ENCODE data around the gene ZNF140. TPM values are rescaled to one million over a fixed set of nuclear protein-coding genes. Genes with fewer than 3 reads are reported as not detected.

The ZNF140 gene
- total RNA-seq, 1 donor from 2014 or later, result 26.9 TPM

DNA sequence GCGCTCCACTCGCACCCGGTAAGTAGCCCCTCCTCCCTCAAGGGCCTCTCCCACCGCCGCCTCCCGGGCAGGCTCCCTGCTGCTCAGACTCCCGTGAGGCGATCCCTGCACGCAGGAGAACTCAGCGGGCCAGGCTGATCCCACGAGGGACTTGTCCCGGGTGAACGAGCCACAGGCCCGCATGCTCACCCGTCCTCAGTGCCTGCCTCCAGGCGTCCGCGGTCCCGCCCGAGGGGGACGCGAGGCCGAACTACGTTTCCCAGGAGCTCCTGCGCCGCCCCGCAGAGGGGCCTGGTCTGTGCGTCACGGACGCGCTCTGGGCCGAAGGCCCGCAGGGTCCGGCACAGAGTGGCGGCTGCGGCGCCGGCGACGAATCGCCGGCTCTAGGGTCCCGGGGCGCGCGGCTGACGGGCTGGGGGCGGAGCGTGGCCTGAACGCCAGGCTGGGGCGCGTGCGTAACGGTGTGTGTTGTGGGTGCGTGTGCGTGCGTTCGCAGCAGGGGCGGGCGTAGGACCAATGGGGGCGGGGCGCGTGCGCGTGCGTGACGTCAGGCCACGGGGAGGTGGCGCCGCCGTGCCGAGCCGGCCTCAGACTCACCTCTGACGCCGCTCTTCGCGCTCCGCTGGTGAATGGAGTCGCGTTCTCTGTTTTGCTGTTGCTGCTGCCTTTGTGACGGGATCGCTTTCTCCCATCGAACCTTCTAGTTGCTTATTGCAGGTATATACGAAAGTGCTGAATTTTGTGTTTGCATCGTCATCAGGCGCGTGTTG lies 49.5 kb downstream of the ZNF140 start, which contains the start of the genes ZNF10 and ZNF891:
Gene ZNF10, plus strand, starts transcription at position 590 of the 770 bp plus-strand sequence. CDS start 13,866 bp downstream, outside the sequence.
Gene ZNF891, minus strand, starts transcription at position 237 of the 770 bp plus-strand sequence. CDS start 8,356 bp downstream, outside the sequence.
- DNase-seq (ENCODE audit: low spot score), result peak; percentile 97

DNA sequence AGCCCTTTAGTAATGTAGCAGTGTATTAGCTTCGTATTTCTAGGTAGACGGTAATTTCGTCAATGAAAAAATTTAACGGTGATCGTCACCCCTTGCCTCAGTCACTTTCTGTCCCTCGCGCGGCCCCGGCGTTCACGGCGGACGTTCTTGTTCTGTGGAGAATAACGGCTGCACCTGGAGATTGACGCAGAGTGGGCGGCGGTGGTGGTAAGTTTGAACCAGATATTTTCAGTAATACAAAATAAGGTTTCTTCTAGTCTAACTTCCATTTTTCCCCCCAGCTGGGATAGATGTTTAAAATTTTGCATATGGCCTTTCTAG lies 50.0 kb downstream of the ZNF140 start:
- no peak for DNase-seq (ENCODE audit: low spot score)

DNA sequence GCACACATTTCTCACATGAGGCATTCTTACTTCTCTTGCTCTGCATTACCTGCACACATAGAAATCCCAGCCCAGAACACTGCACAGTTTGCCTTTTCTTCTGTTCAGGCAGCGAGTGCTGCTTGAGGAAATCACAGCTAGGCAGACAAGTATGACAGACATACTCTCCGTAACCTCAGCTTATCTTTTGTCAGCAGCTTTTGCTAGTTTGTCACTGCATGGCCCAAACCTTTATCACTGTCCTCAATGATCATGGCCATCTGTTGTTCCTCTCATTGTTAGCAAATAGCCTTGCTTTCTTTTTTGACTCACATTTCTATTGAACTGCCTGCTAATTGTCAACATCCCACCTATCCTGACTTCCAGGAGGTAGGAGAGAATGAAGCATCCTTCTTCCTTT lies 55.0 kb downstream of the ZNF140 start:
- no peak for DNase-seq (ENCODE audit: low spot score)

DNA sequence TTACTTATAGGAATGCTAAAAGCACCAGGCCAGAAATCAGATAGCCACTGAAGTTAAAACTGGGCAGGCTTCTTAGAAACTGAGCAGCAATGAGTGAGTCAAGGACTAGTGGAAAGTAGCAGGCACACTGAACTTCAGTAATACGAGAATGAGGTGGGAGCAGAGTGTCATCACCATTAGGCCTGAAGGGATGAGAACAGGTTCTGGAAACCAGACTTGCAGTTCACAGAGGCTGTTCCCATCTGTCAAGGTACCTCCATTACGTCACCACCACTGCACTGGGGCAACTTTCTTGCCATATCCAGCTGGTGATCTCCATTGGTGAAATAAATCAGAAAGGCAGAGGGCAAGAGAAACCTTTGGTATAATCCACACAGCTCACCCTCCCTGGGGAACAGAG lies 65.3 kb downstream of the ZNF140 start:
- no peak for DNase-seq (ENCODE audit: low spot score)

DNA sequence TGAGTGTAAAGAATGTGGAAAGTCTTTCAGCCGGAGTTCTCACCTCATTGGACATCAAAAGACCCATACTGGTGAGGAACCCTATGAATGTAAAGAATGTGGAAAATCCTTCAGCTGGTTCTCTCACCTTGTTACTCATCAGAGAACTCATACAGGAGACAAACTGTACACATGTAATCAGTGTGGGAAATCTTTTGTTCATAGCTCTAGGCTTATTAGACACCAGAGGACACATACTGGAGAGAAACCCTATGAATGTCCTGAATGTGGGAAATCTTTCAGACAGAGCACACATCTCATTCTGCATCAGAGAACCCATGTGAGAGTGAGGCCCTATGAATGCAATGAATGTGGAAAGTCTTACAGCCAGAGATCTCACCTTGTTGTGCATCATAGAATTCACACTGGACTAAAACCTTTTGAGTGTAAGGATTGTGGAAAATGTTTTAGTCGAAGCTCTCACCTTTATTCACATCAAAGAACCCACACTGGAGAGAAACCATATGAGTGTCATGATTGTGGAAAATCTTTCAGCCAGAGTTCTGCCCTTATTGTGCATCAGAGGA lies 75.5 kb downstream of the ZNF140 start:
- no peak for DNase-seq (ENCODE audit: low spot score)

Other genes starting within 250 kb of the ZNF140 start
- 67.0 TPM for gene CHFR, start 193.3 kb upstream of the ZNF140 start, total RNA-seq
- gene ZNF605, start 124.6 kb upstream of the ZNF140 start, total RNA-seq, result 24.4 TPM
- 21.6 TPM for gene ZNF26, start 94.6 kb upstream of the ZNF140 start, total RNA-seq
- 39.7 TPM for gene ZNF84, start 43.4 kb upstream of the ZNF140 start, total RNA-seq
- gene ZNF891, start 49.4 kb downstream of the ZNF140 start, total RNA-seq, result 3.5 TPM
- gene ZNF10, start 49.7 kb downstream of the ZNF140 start, total RNA-seq, result 23.3 TPM
- gene ZNF268, start 100.6 kb downstream of the ZNF140 start, total RNA-seq, result 30.6 TPM
- gene ANHX, start 155.0 kb downstream of the ZNF140 start, total RNA-seq, result not detected